GM08714 (cell line): ENCODE results near the gene FGF22.

Source experiments
- H3K4me3 ChIP-seq: fragments of 200-500 bp; sonication (Bioruptor generic); 2 replicates; pipeline ENCODE4 v1.5.1; 2014; ENCODE audit warnings: mild to moderate bottlenecking, low read length, inconsistent platforms
- ZNF274 ChIP-seq: IDR thresholded peaks from 2 replicates; pipeline ENCODE4 v1.6.1; 2012; ENCODE audit warnings: mild to moderate bottlenecking, low read depth, low read length

The FGF22 gene

DNA sequence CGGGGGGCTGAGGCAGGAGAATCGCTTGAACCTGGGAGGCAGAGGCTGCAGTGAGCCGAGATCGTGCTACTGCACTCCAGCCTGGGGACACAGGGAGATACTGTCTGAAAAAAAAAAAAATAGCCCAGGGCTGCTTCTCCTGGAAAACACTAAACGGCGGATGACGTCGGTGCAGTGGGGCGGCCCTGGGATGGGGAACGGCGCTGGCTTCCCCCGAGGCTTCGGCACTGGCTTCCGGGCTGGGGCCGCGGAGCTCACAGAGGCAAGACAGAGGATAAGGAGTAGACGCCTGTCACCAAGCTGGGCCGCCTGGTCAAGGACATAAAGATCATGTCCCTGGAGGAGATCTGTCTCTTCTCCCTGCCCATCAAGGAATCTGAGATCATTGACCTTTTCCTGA, 50.5 kb downstream of the FGF22 start:
- no peak for TF ChIP-seq ZNF274
- H3K4me3 ChIP-seq, result no peak overlapping the region
